HepG2 (cell line): ENCODE results near the gene TAF8. TPM values are rescaled to one million over a fixed set of nuclear protein-coding genes. Genes with fewer than 3 reads are reported as not detected.

ENCODE experiments used
- ATAC-seq: fragments of 200-7000 bp; cut with Tn5 transposase; 3 replicates; pipeline ENCODE4 v1.9.1; 2020; ENCODE audit warnings: mild to moderate bottlenecking, moderate library complexity
- BruUV-seq: library from RNA; stranded (reverse); fragments of 400-500 nt; replicated peaks from 2 replicates; lab custom pipeline; 2021; lab: Mats Ljungman, UMichigan
- CTCF ChIA-PET: fragments of 300-600 bp; formaldehyde crosslinking; extraction: SDS; loops from one replicate; lab custom pipeline; 2021; ENCODE audit warnings: low total read pairs, inconsistent platforms, low intra/inter-chr PET ratio; lab: Yijun Ruan, JAX
- POLR2A ChIA-PET: fragments of 350-600 bp; sonication (Branson Sonifier 250); formaldehyde crosslinking; loops from one replicate; lab custom pipeline; 2020; ENCODE audit warnings: antibody characterized with exemption, inconsistent platforms; lab: Yijun Ruan, JAX
- DNase-seq: peaks from one replicate; pipeline ENCODE4 v3.0.0-alpha.2; 2015; ENCODE audit warnings: low spot score
- FAIRE-seq: peaks from 3 replicates; lab custom pipeline; 2011; peaks lifted over from hg19 to GRCh38; lab: Jason Lieb, UNC
- H2AFZ ChIP-seq: one replicate; pipeline ENCODE4 v1.6.1; 2011; ENCODE audit warnings: low read length, inconsistent platforms
- H3K27ac ChIP-seq: fragments of 300-600 bp; 3 replicates; pipeline ENCODE4 v1.8.0; 2011; ENCODE audit warnings: mixed run types, mild to moderate bottlenecking, mixed read lengths, low read length, inconsistent platforms; ENCODE audit not compliant: insufficient read depth; ENCODE audit errors: extremely low read length
- H3K27me3 ChIP-seq, 2 experiments: fragments of 200-600 bp in 1 of 2; 2 replicates in 1 of 2; 3 replicates in 1 of 2; pipeline versions ENCODE4 v1.6.0 to v1.8.0; 2011; ENCODE audit warnings: low read length in 2 of 2, mild to moderate bottlenecking in 2 of 2, moderate library complexity in 2 of 2, inconsistent platforms in 1 of 2; ENCODE audit not compliant: insufficient read depth in 2 of 2, control insufficient read depth in 1 of 2
- H3K36me3 ChIP-seq, 2 experiments: fragments of 200-600 bp in 1 of 2; replicated peaks in 1 of 2; 2 replicates in 1 of 2; 3 replicates in 1 of 2; pipeline versions ENCODE4 v1.5.1 to v1.8.0; 2011; ENCODE audit warnings: low read length in 2 of 2, inconsistent platforms in 1 of 2; ENCODE audit not compliant: insufficient read depth in 2 of 2, control insufficient read depth in 1 of 2
- H3K4me1 ChIP-seq: 2 replicates; pipeline ENCODE4 v1.5.1; 2012; ENCODE audit warnings: low read length, inconsistent platforms; ENCODE audit not compliant: insufficient read depth
- H3K4me2 ChIP-seq: 2 replicates; pipeline ENCODE4 v1.6.0; 2011; ENCODE audit warnings: low read depth, low read length, inconsistent platforms
- H3K4me3 ChIP-seq, 3 experiments: fragments of 200-600 bp in 1 of 3; sonication (generic), shearing (Covaris generic) in 1 of 3; replicated peaks in 1 of 3; 2 replicates each; pipeline ENCODE4 v1.5.1; 2011 to 2016; ENCODE audit warnings: low read length in 3 of 3, inconsistent platforms in 2 of 3, low read depth in 2 of 3, mild to moderate bottlenecking in 2 of 3, control low read depth in 1 of 3, mixed read lengths in 1 of 3; ENCODE audit not compliant: insufficient read depth in 1 of 3
- H3K79me2 ChIP-seq: one replicate; pipeline ENCODE4 v1.6.1; 2011; ENCODE audit warnings: low read length, inconsistent platforms; ENCODE audit not compliant: insufficient read depth
- H3K9ac ChIP-seq: 2 replicates; pipeline ENCODE4 v1.6.0; 2011; ENCODE audit warnings: mild to moderate bottlenecking, low read depth, low read length, inconsistent platforms; ENCODE audit not compliant: insufficient read depth
- H3K9me3 ChIP-seq: 2 replicates; pipeline ENCODE4 v1.5.1; 2012; ENCODE audit warnings: mild to moderate bottlenecking, low read length
- H4K20me1 ChIP-seq: 2 replicates; pipeline ENCODE4 v1.6.0; 2011; ENCODE audit warnings: inconsistent platforms, mild to moderate bottlenecking, low read length, moderate library complexity; ENCODE audit not compliant: insufficient read depth
- AGO1 ChIP-seq: fragments of 200-400 bp; formaldehyde crosslinking; IDR thresholded peaks from 2 replicates; pipeline ENCODE4 v1.6.1; 2017; ENCODE audit warnings: mild to moderate bottlenecking, low read depth, low read length, moderate library complexity; ENCODE audit not compliant: poor library complexity, severe bottlenecking
- CBX1 ChIP-seq: IDR thresholded peaks from one replicate; pipeline ENCODE4 v1.6.1; 2016; ENCODE audit warnings: antibody characterized with exemption, low read depth
- ELF3 ChIP-seq: IDR thresholded peaks from 2 replicates; pipeline ENCODE4 v1.6.1; 2016; ENCODE audit warnings: missing genetic modification reagents, missing compliant biosample characterization
- TMF1 ChIP-seq: sonication (generic); formaldehyde crosslinking; IDR thresholded peaks from 2 replicates; pipeline ENCODE4 v1.8.1; 2022; ENCODE audit warnings: low read depth, missing genetic modification reagents
- ZFAT ChIP-seq: sonication (generic); formaldehyde crosslinking; conservative IDR thresholded peaks from 2 replicates; pipeline ENCODE4 v1.8.1; 2023; ENCODE audit warnings: missing genetic modification reagents, inconsistent platforms
- ZHX1 ChIP-seq: sonication (generic); formaldehyde crosslinking; IDR thresholded peaks from 2 replicates; pipeline ENCODE4 v1.8.1; 2022; ENCODE audit warnings: low read depth, mild to moderate bottlenecking, missing genetic modification reagents
- ZNF564 ChIP-seq: sonication (generic); formaldehyde crosslinking; IDR thresholded peaks from 2 replicates; pipeline ENCODE4 v1.8.1; 2023; ENCODE audit warnings: mild to moderate bottlenecking, missing genetic modification reagents
- WGBS: methylation state at CpG from one replicate; pipeline ENCODE4 v1.1.6; 2017; ENCODE audit warnings: low lambda C conversion rate; 5-methylcytosine and 5-hydroxymethylcytosine counted together
- in situ Hi-C: cut with HindIII; loops from 2 replicates; pipeline ENCODE4 v1.10.0; 2017; ENCODE audit warnings: low pct_unique_long_range_greater_than_20kb; ENCODE audit not compliant: extremely low pct_ligation_motif_present
- intact Hi-C: fragments of 100-400 bp; cut with micrococcal nuclease; formaldehyde crosslinking; loops from one replicate; pipeline ENCODE4 v1.10.0; 2022; ENCODE audit not compliant: unreplicated experiment
- polyA plus RNA-seq, 8 experiments: library from polyadenylated mRNA; depleted of rRNA in 3 of 8; stranded (reverse) in 7 of 8; unstranded in 1 of 8; fragments of >200 nt; fragmentation: Illumina TruSeq in 4 of 8; extraction: Trizol in 4 of 8; gene quantifications; 2 replicates each; pipeline versions ENCODE4 v1.2.1 to v1.2.3, GENCODE V29; 2011 to 2016; ENCODE audit warnings: low read depth in 4 of 8, missing spikeins in 1 of 8, mixed read lengths in 1 of 8; ENCODE audit not compliant: insufficient read depth in 1 of 8
- total RNA-seq, 5 experiments: library from RNA; depleted of rRNA; stranded (reverse); fragments of >200 nt; fragmentation: Illumina TruSeq; extraction: Trizol; gene quantifications; 2 replicates each; pipeline ENCODE4 v1.2.3, GENCODE V29; 2016; ENCODE audit warnings: low read depth in 1 of 5
- TF ChIP-seq, protein P1 (sequence below): IDR thresholded peaks from 2 replicates; pipeline ENCODE4 v1.6.1; 2012; ENCODE audit warnings: inconsistent platforms

The TAF8 gene
- total and polyA plus RNA-seq, 2 of the 13 experiments (the other 11 are each of a cell fraction or from before 2014, with no cell fraction given), result 25.2 to 25.8 TPM

DNA sequence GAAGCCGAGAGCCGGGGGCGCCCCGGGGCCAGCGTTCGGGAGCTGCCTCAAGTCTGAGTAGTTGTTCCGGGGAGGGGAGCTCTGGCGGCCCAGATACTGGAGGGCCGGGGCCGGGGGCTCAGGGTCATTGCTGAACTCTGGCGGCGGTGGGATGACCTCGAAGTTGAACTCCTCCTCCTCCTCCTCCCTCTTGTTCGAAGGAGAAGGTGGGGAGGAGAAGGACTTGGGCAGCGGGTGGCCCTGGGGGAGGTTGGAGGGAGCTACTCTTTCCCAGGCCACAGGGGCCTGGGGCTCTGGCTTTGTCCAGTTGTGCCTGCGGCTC, 54.4 kb downstream of the TAF8 start:
- TF ChIP-seq ZHX1 (no peak), ZFAT (no peak), ZNF564 (CRISPR knock-in tag) (no peak), ELF3 (CRISPR knock-in tag) (no peak), TMF1 (CRISPR knock-in tag) (no peak), AGO1 (no peak), CBX1 (no peak)
- TF ChIP-seq, protein P1, sequence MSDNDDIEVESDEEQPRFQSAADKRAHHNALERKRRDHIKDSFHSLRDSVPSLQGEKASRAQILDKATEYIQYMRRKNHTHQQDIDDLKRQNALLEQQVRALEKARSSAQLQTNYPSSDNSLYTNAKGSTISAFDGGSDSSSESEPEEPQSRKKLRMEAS, result no peak
- 86% methylated on average over 15 of the region's 16 CpGs for WGBS
- no peaks in the 10 kb centered on the region for H3K9me3 ChIP-seq
- no peaks in the 10 kb centered on the region for H3K27me3 ChIP-seq
- H3K27ac ChIP-seq, result no peak overlapping the region
- ChIA-PET POLR2A (interaction anchor here (1.3 to 2.2 kb wide), 3 partner anchors 9 to 38 kb away, joined by 3 to 15 read pairs (median 9); partner anchors contain the start of gene C6orf132), CTCF (interaction anchor here (0.8 to 1.5 kb wide), 3 partner anchors 9 to 62 kb away, joined by 3 to 5 read pairs (median 3); no protein-coding TSS in a partner anchor)
- H2AFZ ChIP-seq, result no peak overlapping the region
- intact Hi-C loops, result no loop called here
- in situ Hi-C loops, result no loop called here
- no peaks in the 10 kb centered on the region for H4K20me1 ChIP-seq
- H3K36me3 ChIP-seq, result no peaks in the 10 kb centered on the region
- H3K9ac ChIP-seq, result no peak overlapping the region
- no TSS peak for BruUV-seq
- H3K4me1 ChIP-seq, result peaks cover 72% of the 10 kb centered on the region
- no peak overlapping the region for H3K4me3 ChIP-seq
- FAIRE-seq (no peak), DNase-seq (no peak), ATAC-seq (no peak)
- H3K79me2 ChIP-seq, result no peaks in the 10 kb centered on the region
- H3K4me2 ChIP-seq, result no peak overlapping the region
